ENCODE data around the gene ANO9.
"Not testable (repeated sequence)": the region's sequence is repeated elsewhere in the genome, so short reads cannot be mapped to it uniquely, and the experiment has no call there.

ANO9 gene

GRCh38 chr11:469684-470560 is 28.1 kb upstream of the ANO9 start:
- DNase-seq = no peak

- DNase-seq = not testable (repeated sequence)
Observed at GRCh38 chr11:469026-469683, 27.3 kb upstream of the ANO9 start.

- DNase-seq = no peak
Observed at GRCh38 chr11:468493-468892, 26.7 kb upstream of the ANO9 start.

- no peak for DNase-seq
Observed at GRCh38 chr11:468036-468435, 26.2 kb upstream of the ANO9 start.

- no peak for DNase-seq
Observed at GRCh38 chr11:465896-466530, 24.2 kb upstream of the ANO9 start.

- no peak for DNase-seq
Observed at GRCh38 chr11:464316-464715, 22.5 kb upstream of the ANO9 start.

GRCh38 chr11:462107-462890 is 20.5 kb upstream of the ANO9 start:
- no peak for DNase-seq

GRCh38 chr11:461626-462025 is 19.8 kb upstream of the ANO9 start:
- no peak for DNase-seq

GRCh38 chr11:460331-461199 is 18.8 kb upstream of the ANO9 start:
- no peak for DNase-seq

- no peak for DNase-seq
Observed at GRCh38 chr11:459511-460220, 17.9 kb upstream of the ANO9 start.

- DNase-seq = no peak
Observed at GRCh38 chr11:457111-457760, 15.4 kb upstream of the ANO9 start.

GRCh38 chr11:456533-456932 is 14.7 kb upstream of the ANO9 start:
- peak; percentile 45 for DNase-seq

GRCh38 chr11:455566-456147 is 13.8 kb upstream of the ANO9 start:
- DNase-seq = no peak

- DNase-seq = no peak
Observed at GRCh38 chr11:454801-455565, 13.2 kb upstream of the ANO9 start.

GRCh38 chr11:454043-454442 is 12.2 kb upstream of the ANO9 start:
- no peak for DNase-seq

GRCh38 chr11:453564-453963 is 11.8 kb upstream of the ANO9 start:
- no peak for DNase-seq

- DNase-seq = no peak
Observed at GRCh38 chr11:452916-453527, 11.2 kb upstream of the ANO9 start.

- no peak for DNase-seq
Observed at GRCh38 chr11:452203-452744, 10.5 kb upstream of the ANO9 start.

GRCh38 chr11:451738-452137 is 9.9 kb upstream of the ANO9 start:
- DNase-seq = no peak
